Glomerular visceral epithelial cell (primary cell): ENCODE data around the gene TM2D3.

Source experiments
- DNase-seq: peaks from one replicate; pipeline ENCODE4 v3.0.0-alpha.2; 2016; ENCODE audit errors: extremely low spot score

The TM2D3 gene

DNA sequence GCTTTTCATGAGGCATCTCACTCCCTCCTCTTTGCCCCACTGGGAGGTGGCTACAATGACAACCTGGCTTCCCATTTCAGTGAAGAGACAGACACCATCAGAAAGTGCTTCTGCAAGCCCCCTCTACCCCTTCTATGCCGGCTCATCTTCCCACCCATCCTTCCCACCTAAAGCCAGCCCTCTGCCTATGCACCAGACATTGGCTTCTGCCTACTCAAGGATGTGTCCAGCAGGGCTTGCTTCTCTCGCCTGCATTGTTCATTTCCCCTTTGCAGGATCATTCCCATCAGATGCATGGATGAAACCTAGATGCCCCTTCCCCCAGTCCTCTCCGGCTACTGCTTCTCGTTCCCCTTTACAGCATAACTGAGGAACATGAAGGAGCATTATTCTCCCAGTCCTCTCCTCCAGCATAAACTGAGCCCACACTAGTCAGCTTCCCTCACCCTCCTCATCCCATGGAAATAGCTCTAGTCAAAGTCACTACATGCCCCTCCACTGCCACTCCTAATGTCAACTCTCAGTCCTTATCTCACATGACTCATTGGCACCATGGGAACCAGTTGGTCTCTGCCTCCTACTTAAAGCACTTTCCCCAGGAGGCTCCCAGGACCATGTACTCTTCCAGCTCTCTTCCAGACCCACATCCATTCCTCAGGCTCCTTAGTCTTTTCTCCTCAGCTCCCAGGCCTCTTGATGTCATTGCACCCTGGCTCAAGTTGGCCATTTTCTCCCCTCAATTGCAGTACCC is 47.9 kb downstream of the TM2D3 start:
- no peak for DNase-seq

DNA sequence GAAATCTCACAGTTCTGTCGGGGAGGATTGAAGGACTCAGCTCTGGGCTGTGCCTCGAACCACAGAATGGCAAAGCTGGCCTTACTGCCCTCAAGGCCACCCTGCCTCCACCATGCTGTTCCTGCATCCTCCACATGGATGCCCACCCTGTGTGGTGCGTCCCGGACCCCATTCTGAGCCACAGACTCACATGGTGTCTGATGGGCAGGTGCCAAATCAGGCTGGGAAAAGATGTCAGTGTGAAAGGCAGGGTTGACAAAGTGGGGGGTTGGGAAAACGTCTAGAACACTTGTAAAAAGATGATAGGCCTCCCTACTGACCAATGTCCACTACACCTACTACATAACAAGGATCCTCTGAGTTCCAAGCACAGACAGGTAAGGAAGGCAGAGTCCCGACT is 49.4 kb downstream of the TM2D3 start:
- no peak for DNase-seq

DNA sequence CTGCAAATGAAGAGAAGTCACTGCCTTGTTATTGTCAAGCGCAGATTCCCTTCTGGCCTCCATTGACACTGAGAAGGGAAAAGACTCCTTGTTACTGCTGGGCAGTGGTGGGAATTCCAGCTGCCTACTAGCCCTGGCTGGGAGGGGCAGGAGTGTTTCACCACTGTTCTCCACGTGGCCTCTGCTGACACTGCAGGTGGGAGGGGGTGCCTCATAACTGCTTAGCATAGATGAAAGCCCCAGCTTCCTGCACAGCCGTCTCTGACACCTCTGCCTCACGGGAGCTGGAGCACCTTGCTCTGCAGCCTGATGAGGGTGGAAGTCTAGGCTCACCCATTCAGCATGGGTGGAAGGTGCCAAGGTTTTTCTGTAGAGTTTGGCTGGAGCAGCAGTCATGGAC is 52.1 kb downstream of the TM2D3 start:
- DNase-seq = no peak

DNA sequence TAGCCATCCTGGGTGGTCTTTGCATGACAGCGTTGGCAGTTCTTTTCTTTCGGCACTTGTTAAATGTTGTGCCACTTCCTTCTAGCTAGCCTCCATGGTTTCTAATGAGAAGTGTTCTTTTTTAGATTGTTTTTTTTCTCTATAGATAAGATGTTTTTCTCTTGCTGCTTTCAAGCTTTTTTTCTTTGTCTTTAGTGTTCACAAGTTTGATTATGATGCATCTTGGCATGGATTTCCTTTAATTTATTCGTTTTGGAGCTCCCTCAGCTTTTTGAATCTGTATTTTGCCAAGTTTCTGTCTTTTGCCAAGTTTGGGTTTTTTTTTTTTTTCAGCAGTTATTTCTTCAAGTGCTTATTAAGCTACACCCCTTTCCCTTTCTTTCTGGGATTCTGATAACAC is 53.1 kb downstream of the TM2D3 start:
- DNase-seq = no peak

DNA sequence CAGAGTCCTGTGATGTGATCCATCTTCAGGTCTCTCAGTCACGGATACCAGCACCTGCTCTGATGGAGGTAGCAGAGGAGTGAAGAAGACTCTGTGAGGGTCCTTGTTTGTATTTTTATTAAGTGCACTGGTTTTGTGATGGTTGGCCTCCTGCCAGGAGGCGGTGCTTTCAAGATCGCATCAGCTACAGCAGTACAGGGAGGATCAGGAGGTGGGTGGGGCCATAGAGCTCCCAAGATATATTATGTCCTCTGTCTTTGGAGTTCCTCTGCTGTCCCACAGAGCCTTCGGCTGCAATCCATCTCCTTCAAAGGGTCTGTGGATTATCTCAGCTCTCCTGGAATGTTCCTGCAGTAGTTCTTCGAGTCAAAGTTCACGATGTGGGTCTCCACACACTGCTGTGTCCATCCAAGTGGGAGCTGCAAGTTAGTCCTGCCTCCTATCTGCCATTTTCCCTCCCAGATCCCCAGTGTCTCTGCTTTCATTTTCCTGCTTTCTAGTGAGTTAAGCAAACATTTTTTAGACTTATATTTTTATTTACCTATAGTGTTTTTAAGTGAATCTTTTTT is 54.7 kb downstream of the TM2D3 start:
- DNase-seq = no peak

DNA sequence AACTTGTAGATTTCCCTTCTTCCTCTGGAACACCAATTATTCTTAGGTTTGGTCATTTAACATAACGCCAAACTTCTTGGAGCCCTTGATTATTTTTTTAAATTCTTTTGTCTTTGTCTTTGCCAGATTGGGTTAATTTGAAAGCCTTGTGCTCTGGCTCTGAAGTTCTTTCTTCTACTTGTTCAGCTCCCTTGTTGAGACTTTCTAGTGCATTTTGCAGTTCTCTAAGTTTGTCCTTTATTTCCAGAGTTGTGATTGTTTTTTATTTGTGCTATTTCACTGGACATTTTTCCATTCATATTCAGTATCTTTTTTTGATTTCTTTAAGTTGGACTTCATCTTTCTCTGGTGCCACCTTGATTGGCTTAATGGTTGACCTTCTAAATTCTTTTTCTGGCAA is 55.5 kb downstream of the TM2D3 start:
- no peak for DNase-seq
